HG03135 (cell line): ENCODE results near the gene SH3BGRL3.
"Not testable (repeated sequence)": the region's sequence is repeated elsewhere in the genome, so short reads cannot be mapped to it uniquely, and the experiment has no call there.

ENCODE experiments used
- ATAC-seq: cut with Tn5 transposase; IDR thresholded peaks from one replicate; pipeline ENCODE4 v1.9.1; 2021; ENCODE audit warnings: mild to moderate bottlenecking, moderate library complexity; ENCODE audit not compliant: unreplicated experiment

The SH3BGRL3 gene

GRCh38 chr1:26314501-26314900 is 34.6 kb downstream of the SH3BGRL3 start:
- ATAC-seq: no peak

- ATAC-seq: no peak
Measured at GRCh38 chr1:26315874-26316850, 36.3 kb downstream of the SH3BGRL3 start.

GRCh38 chr1:26317146-26317545 is 37.3 kb downstream of the SH3BGRL3 start:
- no peak for ATAC-seq

- no peak for ATAC-seq
Measured at GRCh38 chr1:26317612-26318337, 37.9 kb downstream of the SH3BGRL3 start, which contains the start of gene CD52. Gene CD52, plus strand, starts transcription at chr1:26317958. Its CDS starts 60 bp downstream, at chr1:26318018.

GRCh38 chr1:26318338-26319064 is 38.6 kb downstream of the SH3BGRL3 start:
- no peak for ATAC-seq

DNA sequence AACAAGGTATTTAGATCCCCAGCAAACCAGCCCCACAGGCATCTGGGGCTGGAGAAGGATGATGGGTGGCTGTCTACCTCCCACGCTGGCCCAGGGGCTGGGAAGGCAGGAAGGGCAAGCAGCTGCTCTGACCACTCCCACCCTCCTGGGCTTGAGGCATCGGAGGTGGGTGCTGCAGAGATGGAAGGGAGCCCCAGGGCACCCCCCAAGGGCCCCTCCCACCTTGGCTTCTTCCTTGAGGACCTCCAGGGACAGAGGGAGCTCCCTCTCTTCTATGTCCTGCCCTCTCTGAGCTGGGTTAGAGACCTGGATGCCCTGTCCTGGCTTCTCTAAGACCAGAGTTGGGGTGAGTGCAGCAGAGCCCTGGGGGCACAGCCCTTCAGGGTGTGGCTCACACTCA is 41.0 kb downstream of the SH3BGRL3 start:
- no peak for ATAC-seq

GRCh38 chr1:26321315-26322041 is 41.6 kb downstream of the SH3BGRL3 start:
- peak; percentile 44 for ATAC-seq

DNA sequence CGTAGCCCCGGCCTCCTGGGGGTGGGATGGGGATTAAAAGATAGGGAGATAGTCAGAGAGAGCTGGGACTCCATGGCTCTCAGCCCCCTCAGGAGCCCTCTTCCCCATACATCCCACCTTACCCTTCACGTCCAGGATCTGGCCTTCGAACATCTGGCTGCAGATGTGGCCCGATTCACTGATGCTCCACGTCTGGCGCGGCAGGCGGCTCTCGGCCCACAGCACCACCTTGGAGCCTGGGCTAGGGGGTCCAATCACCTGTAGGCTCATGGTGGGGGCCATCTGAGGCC is 42.1 kb downstream of the SH3BGRL3 start:
- ATAC-seq: no peak

DNA sequence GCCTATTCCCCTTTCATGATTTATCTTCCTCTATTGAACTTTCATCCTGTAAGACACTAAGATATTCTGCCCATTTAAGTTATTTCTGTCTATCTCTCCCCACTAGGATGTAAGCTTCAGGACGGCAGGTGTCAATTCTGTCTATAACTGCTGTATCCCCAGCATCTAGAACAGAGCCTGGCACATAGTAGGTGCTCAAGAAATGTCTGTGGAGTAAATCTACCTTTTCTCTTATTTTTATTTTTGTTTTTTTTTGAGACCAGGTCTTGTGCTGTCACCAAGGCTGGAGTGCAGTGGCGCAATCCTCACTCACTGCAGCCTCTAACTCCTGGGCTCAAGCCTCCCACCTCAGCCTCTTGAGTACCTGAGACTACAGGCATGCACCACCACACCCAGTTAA is 43.5 kb downstream of the SH3BGRL3 start:
- no peak for ATAC-seq

DNA sequence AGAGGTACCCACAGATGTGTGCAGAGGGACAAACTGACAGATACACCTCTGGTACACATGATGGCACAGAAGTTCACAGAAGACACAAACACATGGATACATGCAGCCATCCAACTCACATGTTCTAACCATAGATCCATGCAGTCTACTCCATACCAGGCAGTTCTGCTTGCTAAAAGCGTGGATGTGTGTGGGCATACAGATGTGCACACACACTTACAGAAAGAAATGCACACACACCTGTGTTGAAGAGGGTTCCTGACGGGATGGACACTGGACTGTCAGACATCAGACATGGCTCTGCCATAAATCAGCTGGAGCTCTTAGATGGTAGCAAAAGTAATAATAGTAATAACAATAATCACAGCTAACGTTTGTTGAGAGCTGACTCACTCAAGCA is 44.7 kb downstream of the SH3BGRL3 start:
- no peak for ATAC-seq

DNA sequence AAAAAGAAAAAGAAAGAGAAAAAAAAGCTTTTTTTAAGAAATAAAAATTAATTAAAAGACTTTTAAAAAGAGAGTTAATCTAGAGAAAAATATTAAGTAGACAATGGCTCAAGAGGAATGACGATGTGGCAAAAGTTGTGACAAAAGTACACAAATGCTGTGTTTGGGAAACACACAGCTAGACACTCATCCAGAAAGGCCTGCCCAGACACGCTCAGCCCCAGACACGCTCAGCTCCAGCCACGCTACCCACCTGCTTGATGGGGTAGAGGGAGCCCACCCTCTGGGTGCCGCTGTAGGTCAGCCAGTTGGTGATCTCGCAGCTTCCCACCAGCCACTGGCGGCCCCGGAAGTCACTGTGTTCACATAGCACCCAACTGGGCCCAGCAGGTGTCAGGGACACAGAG is 48.1 kb downstream of the SH3BGRL3 start:
- no peak for ATAC-seq

DNA sequence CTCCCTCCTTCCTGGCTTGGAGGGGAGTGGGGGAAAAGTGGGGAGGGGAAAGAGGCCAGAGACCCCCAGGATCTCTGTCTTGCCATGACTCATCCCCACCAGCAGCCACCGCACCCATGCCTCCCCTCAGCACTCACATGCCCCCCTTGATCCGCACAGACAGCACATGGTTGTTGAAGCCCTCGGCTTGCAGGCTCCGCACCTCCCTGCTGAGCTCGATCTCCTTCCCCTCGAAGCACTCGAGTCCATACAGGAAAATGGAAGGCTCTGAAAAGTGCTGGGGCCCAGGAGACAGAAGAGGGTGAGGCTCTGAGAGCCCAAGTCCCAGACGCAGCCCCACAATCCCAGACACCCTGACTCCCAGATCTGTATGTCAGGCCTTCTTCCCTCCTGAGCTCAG is 48.7 kb downstream of the SH3BGRL3 start:
- ATAC-seq: no peak

DNA sequence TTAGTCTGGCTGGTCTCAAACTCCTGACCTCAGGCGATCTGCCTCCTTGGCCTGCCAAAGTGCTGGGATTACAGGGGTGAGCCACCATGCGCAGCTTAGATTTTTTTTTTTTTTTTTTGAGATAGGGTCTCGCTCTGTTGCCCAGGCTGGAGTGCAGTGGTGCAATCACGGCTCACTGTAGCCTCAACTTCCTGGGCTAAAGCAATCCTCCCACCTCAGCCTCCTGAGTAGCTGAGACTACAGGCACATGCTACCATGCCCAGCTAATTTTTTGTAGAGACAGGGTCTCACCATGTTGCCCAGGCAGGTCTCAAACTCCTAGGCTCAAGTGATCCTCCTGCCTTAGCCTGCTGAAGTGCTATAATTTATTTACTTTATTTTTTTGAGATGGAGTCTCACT is 49.5 kb downstream of the SH3BGRL3 start:
- not testable (repeated sequence) for ATAC-seq

- no peak for ATAC-seq
Measured at GRCh38 chr1:26330276-26330675, 50.4 kb downstream of the SH3BGRL3 start.
